ENCODE measurements around the gene TNFRSF19.

The TNFRSF19 gene

DNA sequence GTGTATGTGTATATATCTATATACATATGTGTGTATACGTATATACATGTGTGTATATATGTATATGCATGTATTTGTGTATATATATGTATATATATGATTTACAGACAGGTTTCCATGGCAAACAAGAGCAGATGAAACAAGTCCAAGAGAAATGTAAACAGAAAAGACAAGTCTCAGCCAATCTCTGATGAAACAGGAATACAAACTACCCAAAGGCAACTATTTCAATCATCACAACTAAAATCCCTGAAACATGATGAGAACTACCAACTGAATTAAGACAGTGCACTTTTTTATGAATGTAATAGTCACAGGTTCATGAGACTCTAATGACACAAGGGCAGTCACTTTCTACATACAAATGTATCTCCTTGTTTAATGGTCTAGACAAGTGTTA is 140.2 kb downstream of the TNFRSF19 start:
- ChIA-PET CTCF (no interaction called here), POLR2A (no interaction called here)
- no peak for DNase-seq (ENCODE audit: extremely low spot score)
- TF ChIP-seq CTBP1 (IDR thresholded peaks at IDR 0.05; ENCODE audit: borderline replicate concordance) (no peak), L3MBTL2 (conservative IDR thresholded peaks at IDR 0.05) (no peak), SUZ12 (IDR thresholded peaks at IDR 0.05) (no peak), TARDBP (IDR thresholded peaks at IDR 0.05) (no peak), BHLHE40 (IDR thresholded peaks at IDR 0.05; ENCODE audit: borderline replicate concordance) (no peak), LEF1 (IDR thresholded peaks at IDR 0.05; ENCODE audit: borderline replicate concordance) (no peak), SP1 (IDR thresholded peaks at IDR 0.05) (no peak), ARNT (IDR thresholded peaks at IDR 0.05) (no peak), HDGF (IDR thresholded peaks at IDR 0.05; ENCODE audit: borderline replicate concordance) (no peak), FOXM1 (IDR thresholded peaks at IDR 0.05; ENCODE audit: borderline replicate concordance) (no peak), NFRKB (IDR thresholded peaks at IDR 0.05) (no peak), ELF4 (IDR thresholded peaks at IDR 0.05) (no peak), ZNF384 (IDR thresholded peaks at IDR 0.05) (no peak), FOXA1 (IDR thresholded peaks at IDR 0.05) (no peak), FOXK2 (IDR thresholded peaks at IDR 0.05) (no peak)
- TF ChIP-seq, protein P1, sequence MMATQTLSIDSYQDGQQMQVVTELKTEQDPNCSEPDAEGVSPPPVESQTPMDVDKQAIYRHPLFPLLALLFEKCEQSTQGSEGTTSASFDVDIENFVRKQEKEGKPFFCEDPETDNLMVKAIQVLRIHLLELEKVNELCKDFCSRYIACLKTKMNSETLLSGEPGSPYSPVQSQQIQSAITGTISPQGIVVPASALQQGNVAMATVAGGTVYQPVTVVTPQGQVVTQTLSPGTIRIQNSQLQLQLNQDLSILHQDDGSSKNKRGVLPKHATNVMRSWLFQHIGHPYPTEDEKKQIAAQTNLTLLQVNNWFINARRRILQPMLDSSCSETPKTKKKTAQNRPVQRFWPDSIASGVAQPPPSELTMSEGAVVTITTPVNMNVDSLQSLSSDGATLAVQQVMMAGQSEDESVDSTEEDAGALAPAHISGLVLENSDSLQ (IDR thresholded peaks at IDR 0.05), result no peak

DNA sequence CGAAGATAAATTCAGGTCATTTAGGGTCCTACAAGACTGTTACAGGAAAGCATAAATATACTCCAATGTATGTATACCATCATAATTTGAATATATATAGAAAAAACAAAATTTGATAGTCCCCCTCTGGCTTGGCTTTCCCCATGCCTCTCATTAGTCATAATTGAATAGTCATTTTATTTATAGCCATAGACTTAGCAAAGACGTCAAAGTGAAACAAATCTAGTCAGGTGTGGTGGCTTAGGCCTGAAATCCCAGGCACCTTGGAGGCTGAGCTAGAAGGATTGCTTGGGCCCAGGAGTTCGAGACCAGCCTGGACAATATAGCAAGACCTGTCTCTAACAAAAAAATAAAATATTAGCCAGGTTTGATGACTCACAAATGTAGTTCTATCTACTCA is 141.1 kb downstream of the TNFRSF19 start:
- TF ChIP-seq HDGF (IDR thresholded peaks at IDR 0.05; ENCODE audit: borderline replicate concordance) (no peak), CTBP1 (IDR thresholded peaks at IDR 0.05; ENCODE audit: borderline replicate concordance) (no peak), NFRKB (IDR thresholded peaks at IDR 0.05) (no peak), LEF1 (IDR thresholded peaks at IDR 0.05; ENCODE audit: borderline replicate concordance) (no peak), FOXK2 (IDR thresholded peaks at IDR 0.05) (no peak), SUZ12 (IDR thresholded peaks at IDR 0.05) (no peak), SP1 (IDR thresholded peaks at IDR 0.05) (no peak), BHLHE40 (IDR thresholded peaks at IDR 0.05; ENCODE audit: borderline replicate concordance) (no peak), FOXM1 (IDR thresholded peaks at IDR 0.05; ENCODE audit: borderline replicate concordance) (no peak), L3MBTL2 (conservative IDR thresholded peaks at IDR 0.05) (no peak), ELF4 (IDR thresholded peaks at IDR 0.05) (no peak), ARNT (IDR thresholded peaks at IDR 0.05) (no peak), FOXA1 (IDR thresholded peaks at IDR 0.05) (no peak), ZNF384 (IDR thresholded peaks at IDR 0.05) (no peak), TARDBP (IDR thresholded peaks at IDR 0.05) (no peak)
- TF ChIP-seq, protein P1 (IDR thresholded peaks at IDR 0.05), result no peak
- DNase-seq (ENCODE audit: extremely low spot score), result no peak
- ChIA-PET POLR2A (no interaction called here), CTCF (no interaction called here)

DNA sequence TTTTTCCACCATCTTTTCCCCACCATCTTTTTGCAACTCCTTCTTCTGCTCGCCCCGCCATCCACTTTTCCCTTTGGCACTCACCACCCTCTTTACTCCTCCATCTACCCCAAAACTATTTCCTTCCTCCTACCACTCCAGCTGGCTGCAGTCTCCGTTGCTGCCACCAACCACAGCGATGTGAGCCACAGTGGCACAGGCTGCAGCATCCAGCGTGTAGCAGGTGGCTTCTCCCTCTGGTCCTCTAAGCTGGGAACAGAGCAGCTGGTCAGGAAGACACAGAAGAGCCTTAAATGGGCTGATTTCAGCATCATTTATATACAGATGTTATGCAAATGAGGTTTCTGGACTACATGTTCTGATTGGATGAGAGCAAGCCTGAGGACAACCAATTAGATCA is 144.5 kb downstream of the TNFRSF19 start:
- CTCF ChIA-PET, result no interaction called here

GRCh38 chr13:23715092-23715761 is 145.0 kb downstream of the TNFRSF19 start:
- no peak for DNase-seq (ENCODE audit: extremely low spot score)
- CTCF ChIA-PET, result no interaction called here
- POLR2A ChIA-PET, result no interaction called here
- no peak for TF ChIP-seq FOXM1 (IDR thresholded peaks at IDR 0.05; ENCODE audit: borderline replicate concordance)
- no peak for TF ChIP-seq NFRKB (IDR thresholded peaks at IDR 0.05)
- TF ChIP-seq FOXA1 (IDR thresholded peaks at IDR 0.05), result no peak
- TF ChIP-seq BHLHE40 (IDR thresholded peaks at IDR 0.05; ENCODE audit: borderline replicate concordance), result no peak

More for the DNA sequence above, 144.5 kb downstream of the TNFRSF19 start:
- POLR2A ChIA-PET, result no interaction called here
- no peak for TF ChIP-seq ZNF384 (IDR thresholded peaks at IDR 0.05)
- no peak for TF ChIP-seq SUZ12 (IDR thresholded peaks at IDR 0.05)
- TF ChIP-seq TARDBP (IDR thresholded peaks at IDR 0.05), result no peak
- TF ChIP-seq NFRKB (IDR thresholded peaks at IDR 0.05), result no peak
- no peak for TF ChIP-seq FOXA1 (IDR thresholded peaks at IDR 0.05)
- TF ChIP-seq FOXM1 (IDR thresholded peaks at IDR 0.05; ENCODE audit: borderline replicate concordance), result no peak
- no peak for TF ChIP-seq LEF1 (IDR thresholded peaks at IDR 0.05; ENCODE audit: borderline replicate concordance)
- no peak for TF ChIP-seq L3MBTL2 (conservative IDR thresholded peaks at IDR 0.05)
- TF ChIP-seq, protein P1 (IDR thresholded peaks at IDR 0.05), result no peak
- TF ChIP-seq ARNT (IDR thresholded peaks at IDR 0.05), result no peak
- no peak for TF ChIP-seq FOXK2 (IDR thresholded peaks at IDR 0.05)
- no peak for TF ChIP-seq HDGF (IDR thresholded peaks at IDR 0.05; ENCODE audit: borderline replicate concordance)
- TF ChIP-seq BHLHE40 (IDR thresholded peaks at IDR 0.05; ENCODE audit: borderline replicate concordance), result no peak
- no peak for TF ChIP-seq SP1 (IDR thresholded peaks at IDR 0.05)
- no peak for TF ChIP-seq CTBP1 (IDR thresholded peaks at IDR 0.05; ENCODE audit: borderline replicate concordance)
- TF ChIP-seq ELF4 (IDR thresholded peaks at IDR 0.05), result no peak
- DNase-seq (ENCODE audit: extremely low spot score), result no peak

- no peak for DNase-seq (ENCODE audit: extremely low spot score)
- ChIA-PET POLR2A (no interaction called here), CTCF (no interaction called here)
- TF ChIP-seq ELF4 (IDR thresholded peaks at IDR 0.05) (no peak), SP1 (IDR thresholded peaks at IDR 0.05) (no peak), FOXM1 (IDR thresholded peaks at IDR 0.05; ENCODE audit: borderline replicate concordance) (no peak), ZNF384 (IDR thresholded peaks at IDR 0.05) (no peak), L3MBTL2 (conservative IDR thresholded peaks at IDR 0.05) (no peak), TARDBP (IDR thresholded peaks at IDR 0.05) (no peak), NFRKB (IDR thresholded peaks at IDR 0.05) (no peak), ARNT (IDR thresholded peaks at IDR 0.05) (no peak), SUZ12 (IDR thresholded peaks at IDR 0.05) (no peak), FOXA1 (IDR thresholded peaks at IDR 0.05) (no peak), FOXK2 (IDR thresholded peaks at IDR 0.05) (no peak), CTBP1 (IDR thresholded peaks at IDR 0.05; ENCODE audit: borderline replicate concordance) (no peak), HDGF (IDR thresholded peaks at IDR 0.05; ENCODE audit: borderline replicate concordance) (no peak), LEF1 (IDR thresholded peaks at IDR 0.05; ENCODE audit: borderline replicate concordance) (no peak), BHLHE40 (IDR thresholded peaks at IDR 0.05; ENCODE audit: borderline replicate concordance) (no peak)
- TF ChIP-seq, protein P1 (IDR thresholded peaks at IDR 0.05), result no peak
Measured at GRCh38 chr13:23715762-23716235, 145.6 kb downstream of the TNFRSF19 start.
